ENCODE data around the gene CCT5. TPM values are rescaled to one million over a fixed set of nuclear protein-coding genes. Genes with fewer than 3 reads are reported as not detected.
"Not testable (repeated sequence)": the region's sequence is repeated elsewhere in the genome, so short reads cannot be mapped to it uniquely, and the experiment has no call there.

Gene CCT5
- total RNA-seq, 1 experiment from 2014 or later: 1,344 TPM

- DNase-seq (ENCODE audit: low read depth, low spot score): peak; percentile 71
- in situ Hi-C loops (cut with HindIII; ENCODE audit: low pct_unique_long_range_greater_than_20kb, low sequenced_read_pairs): no loop called here
Observed at GRCh38 chr5:10233505-10233904, 16.6 kb upstream of the CCT5 start.

DNA sequence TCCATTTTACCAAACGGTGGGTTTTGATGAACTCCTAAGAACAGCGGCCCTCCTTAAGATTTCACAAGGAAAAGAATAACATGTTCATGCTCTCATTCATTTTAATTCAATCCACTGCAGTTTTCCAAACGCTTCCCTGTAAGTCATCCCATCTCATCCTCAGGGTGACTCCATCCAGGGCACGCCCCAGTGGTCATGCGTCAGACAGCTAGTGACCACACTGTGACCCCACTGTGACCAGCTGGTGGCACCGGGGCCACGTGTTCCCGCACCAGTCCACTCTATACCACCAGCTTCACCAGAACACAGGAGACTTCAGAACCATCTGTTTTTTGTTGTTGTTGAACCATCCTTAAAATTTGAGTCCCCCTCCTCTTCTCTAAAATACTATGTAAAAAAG lies 14.7 kb upstream of the CCT5 start:
- DNase-seq (ENCODE audit: low read depth, low spot score): no peak
- in situ Hi-C loops (cut with HindIII; ENCODE audit: low pct_unique_long_range_greater_than_20kb, low sequenced_read_pairs): no loop called here

DNA sequence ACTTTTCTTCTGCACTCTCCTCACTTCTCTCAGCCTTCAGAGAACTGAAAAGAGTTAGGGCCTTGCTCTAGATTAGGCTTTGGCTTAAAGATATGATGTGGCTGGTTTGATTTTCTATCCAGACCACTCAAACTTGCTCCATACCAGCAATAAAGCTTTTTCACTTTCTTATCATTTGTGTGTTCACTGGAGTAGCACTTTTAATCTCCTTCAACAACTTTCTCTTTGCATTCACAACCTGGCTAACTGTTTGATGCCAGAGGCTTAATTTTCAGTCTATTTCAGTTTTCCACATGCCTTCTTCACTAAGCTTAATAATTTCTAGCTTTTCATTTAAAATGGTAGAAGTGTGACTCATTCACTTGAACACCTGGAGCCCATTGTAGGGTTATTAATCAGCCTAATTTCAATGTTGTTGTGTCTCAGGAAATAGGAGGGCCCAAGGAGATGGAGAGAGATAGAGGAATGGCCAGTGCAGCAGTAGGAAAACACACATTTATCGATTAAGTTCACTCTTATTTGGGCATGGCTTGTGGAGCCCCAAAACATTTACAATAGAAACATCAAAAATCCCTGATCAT lies 6.3 kb upstream of the CCT5 start:
- in situ Hi-C loops (cut with HindIII; ENCODE audit: low pct_unique_long_range_greater_than_20kb, low sequenced_read_pairs): no loop called here
- DNase-seq (ENCODE audit: low read depth, low spot score): no peak

GRCh38 chr5:10244342-10244944 lies 5.6 kb upstream of the CCT5 start:
- in situ Hi-C loops (cut with HindIII; ENCODE audit: low pct_unique_long_range_greater_than_20kb, low sequenced_read_pairs): no loop called here
- no peak for DNase-seq (ENCODE audit: low read depth, low spot score)

DNA sequence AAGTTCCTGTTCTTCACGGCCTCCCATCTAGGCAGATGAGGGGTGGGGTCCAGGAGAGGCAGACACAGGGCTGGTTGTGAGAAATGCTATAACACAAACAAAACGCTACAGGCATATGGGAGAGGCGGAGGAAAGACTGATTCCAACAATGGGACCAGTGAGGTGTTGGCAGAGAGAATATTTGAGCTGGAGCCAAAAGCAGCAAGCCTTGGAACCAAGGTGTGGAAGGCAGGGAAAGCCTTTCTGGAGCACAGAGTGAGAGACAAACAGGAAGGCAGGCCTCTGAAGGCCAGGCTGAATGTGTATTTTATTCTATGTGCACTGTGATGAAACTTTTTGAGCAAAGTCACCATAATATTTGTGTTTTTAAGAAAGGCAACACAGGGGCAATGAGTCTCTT lies 3.3 kb upstream of the CCT5 start:
- in situ Hi-C loops (cut with HindIII; ENCODE audit: low pct_unique_long_range_greater_than_20kb, low sequenced_read_pairs): no loop called here
- DNase-seq (ENCODE audit: low read depth, low spot score): no peak

DNA sequence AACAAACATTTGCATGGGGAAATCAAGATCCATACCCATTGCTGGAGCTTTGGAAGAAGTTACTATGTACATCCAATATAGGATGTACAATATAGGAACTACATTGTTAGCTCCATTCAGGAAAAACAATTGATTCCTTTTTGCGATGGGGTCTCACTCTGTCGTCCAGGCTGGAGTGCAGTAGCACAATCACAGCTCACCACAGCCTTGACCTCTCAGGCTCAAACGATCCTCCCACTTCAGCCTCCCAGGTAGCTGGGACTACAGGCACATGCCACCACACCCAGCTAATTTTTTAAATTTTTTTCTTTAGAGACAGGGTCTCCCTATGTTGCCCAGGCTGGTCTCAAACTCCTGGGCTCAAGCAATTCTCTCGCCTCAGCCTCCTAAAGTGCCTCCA lies 2.9 kb upstream of the CCT5 start:
- DNase-seq (ENCODE audit: low read depth, low spot score); in situ Hi-C loops (cut with HindIII; ENCODE audit: low pct_unique_long_range_greater_than_20kb, low sequenced_read_pairs): not testable (repeated sequence)

- no peak for DNase-seq (ENCODE audit: low read depth, low spot score)
- in situ Hi-C loops (cut with HindIII; ENCODE audit: low pct_unique_long_range_greater_than_20kb, low sequenced_read_pairs): no loop called here
Observed at GRCh38 chr5:10248378-10249260, 1.5 kb upstream of the CCT5 start.

DNA sequence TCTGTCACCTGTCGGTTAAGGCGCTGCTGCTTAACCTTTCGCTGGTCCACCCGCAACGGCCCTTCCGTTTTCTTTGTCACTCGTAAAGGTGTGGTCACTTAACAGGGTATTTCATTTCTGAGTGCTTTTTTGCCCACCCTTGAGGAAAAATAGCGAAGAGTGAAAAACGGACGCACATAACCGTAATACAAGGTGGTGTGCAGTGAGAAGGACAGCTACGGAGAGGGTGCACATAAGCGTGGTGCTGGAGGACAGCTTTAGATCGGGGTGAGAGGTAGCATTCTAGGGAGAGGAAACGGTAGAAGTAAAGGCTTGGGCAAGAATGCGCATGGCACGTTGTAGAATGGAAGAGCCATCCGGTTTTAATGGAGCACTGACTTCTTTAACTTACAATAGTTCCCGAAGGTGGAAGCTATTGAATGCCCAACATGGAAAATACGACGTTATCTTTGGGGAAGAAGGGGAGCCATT lies 761 bp downstream of the CCT5 start:
- DNase-seq (ENCODE audit: low read depth, low spot score): no peak
- in situ Hi-C loops (cut with HindIII; ENCODE audit: low pct_unique_long_range_greater_than_20kb, low sequenced_read_pairs): no loop called here

DNA sequence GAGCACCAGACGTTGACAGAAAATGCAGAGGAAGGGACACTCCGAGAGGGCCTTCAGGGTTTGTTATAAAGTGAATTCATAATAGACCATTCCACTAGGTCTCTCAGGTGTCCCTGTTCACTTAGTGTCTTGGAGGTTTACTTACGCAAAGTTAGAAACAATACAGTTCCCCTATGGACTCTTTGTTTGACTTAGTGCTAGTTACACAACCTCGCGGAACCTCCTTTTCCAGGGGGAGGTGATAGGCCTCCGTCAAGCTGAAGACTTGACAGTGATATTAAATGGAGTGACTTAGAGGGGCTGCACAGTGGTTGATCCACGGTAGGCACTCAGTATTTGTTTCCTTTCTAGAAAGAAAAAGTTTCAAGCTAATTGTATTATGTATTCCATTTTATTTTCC lies 1.3 kb downstream of the CCT5 start:
- DNase-seq (ENCODE audit: low read depth, low spot score): no peak
- in situ Hi-C loops (cut with HindIII; ENCODE audit: low pct_unique_long_range_greater_than_20kb, low sequenced_read_pairs): no loop called here

DNA sequence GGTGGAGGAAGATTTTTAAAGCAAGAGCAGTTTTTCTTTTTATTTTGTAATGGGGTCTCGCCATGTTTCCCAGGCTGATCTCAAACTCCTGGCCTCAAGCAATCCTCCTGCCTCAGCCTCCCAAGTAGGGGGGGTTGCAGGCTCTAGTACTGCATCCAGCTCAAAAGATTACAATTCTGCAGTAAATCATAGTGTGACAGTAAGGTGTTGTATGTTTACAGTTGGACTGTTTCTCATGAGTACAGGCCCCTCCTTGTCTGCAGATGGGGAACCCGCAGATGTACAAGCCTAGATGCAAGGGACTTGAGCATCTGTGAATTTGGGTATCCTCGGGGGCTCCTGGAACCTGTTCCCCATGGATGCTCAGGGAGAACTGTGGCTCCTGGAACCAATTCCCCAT lies 3.3 kb downstream of the CCT5 start:
- no peak for DNase-seq (ENCODE audit: low read depth, low spot score)
- in situ Hi-C loops (cut with HindIII; ENCODE audit: low pct_unique_long_range_greater_than_20kb, low sequenced_read_pairs): no loop called here

DNA sequence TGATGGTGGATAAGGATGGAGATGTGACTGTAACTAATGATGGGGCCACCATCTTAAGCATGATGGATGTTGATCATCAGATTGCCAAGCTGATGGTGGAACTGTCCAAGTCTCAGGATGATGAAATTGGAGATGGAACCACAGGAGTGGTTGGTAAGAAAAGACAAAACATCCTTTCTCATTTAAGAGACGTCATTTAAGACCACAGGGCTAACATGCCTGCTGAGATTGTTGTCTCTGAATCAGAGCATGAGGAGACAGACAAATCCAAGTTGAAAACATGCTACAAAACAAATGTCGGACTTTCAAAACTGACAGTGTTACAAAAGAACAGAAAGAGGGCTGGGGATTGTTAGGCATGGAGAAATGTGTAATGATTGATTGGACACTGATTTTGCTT lies 4.6 kb downstream of the CCT5 start:
- in situ Hi-C loops (cut with HindIII; ENCODE audit: low pct_unique_long_range_greater_than_20kb, low sequenced_read_pairs): no loop called here
- DNase-seq (ENCODE audit: low read depth, low spot score): peak; percentile 56

- in situ Hi-C loops (cut with HindIII; ENCODE audit: low pct_unique_long_range_greater_than_20kb, low sequenced_read_pairs): no loop called here
- no peak for DNase-seq (ENCODE audit: low read depth, low spot score)
Observed at GRCh38 chr5:10257870-10258269, 7.8 kb downstream of the CCT5 start.

DNA sequence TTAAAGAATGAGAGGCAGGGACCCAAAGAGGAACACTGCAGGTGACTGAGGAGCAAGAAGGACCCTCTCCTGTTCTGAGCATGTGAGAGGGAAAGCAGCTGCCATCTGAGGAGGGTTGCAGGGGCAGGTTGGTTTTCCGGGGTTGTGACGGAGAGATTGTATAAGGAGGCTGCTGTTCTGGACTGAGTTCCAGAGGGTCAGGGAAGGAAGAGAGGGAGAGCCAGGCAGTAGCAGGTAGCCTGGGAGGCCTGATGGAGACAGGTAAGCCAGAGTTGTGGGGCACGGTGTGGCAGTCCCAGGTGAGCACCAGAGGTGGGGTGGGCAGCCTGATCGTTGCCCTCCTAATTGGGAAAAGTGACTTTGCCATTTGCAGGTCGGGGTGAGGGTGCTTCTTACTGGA lies 9.8 kb downstream of the CCT5 start:
- in situ Hi-C loops (cut with HindIII; ENCODE audit: low pct_unique_long_range_greater_than_20kb, low sequenced_read_pairs): no loop called here
- no peak for DNase-seq (ENCODE audit: low read depth, low spot score)

DNA sequence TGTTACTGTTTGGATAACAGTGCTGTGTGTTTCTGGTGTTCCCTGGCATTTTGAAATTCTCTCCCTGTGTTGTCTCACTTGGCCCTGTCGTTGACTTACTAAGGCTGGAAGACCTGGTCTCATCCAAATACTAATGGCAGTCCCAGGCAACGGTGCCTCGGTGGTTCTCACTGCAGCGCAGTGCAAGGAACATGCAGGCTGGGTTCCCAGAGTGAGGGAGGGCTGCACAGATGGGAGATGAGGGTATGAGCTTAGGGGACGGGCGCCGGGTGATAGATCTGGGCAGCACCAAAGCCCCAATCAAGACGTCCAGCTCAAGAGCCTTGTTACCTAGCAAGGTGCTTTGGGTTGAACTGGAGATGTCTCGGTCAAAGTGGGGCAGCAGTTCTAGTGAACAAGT lies 11.0 kb downstream of the CCT5 start:
- no peak for DNase-seq (ENCODE audit: low read depth, low spot score)
- in situ Hi-C loops (cut with HindIII; ENCODE audit: low pct_unique_long_range_greater_than_20kb, low sequenced_read_pairs): no loop called here

DNA sequence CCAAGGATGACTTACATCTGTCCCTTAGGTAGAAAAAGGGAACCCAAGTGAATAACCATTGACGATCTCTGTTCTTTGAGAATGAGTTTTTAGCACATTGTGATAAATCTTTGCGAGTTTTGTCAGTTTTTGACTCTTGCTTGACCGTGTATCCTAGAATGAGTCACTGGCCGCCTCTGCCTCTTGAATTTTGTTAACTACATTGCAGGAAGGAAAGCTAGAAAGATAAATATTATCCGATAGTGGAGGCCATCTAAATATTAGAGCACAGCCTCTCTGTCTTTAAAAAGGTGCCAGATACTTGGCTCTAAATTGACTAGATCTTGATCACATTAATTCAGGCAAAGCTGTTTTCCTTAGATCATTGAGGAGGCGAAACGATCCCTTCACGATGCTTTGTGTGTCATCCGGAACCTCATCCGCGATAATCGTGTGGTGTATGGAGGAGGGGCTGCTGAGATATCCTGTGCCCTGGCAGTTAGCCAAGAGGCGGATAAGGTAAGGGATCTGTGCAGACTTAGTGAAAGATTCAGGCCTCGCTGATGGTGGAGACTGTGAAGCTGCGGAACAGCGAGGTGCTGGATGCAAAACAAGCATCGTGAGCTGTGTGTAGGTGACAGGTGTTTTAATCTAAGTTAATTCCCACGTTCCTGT lies 12.2 kb downstream of the CCT5 start:
- in situ Hi-C loops (cut with HindIII; ENCODE audit: low pct_unique_long_range_greater_than_20kb, low sequenced_read_pairs): no loop called here
- no peak for DNase-seq (ENCODE audit: low read depth, low spot score)

GRCh38 chr5:10262995-10263394 lies 12.9 kb downstream of the CCT5 start:
- in situ Hi-C loops (cut with HindIII; ENCODE audit: low pct_unique_long_range_greater_than_20kb, low sequenced_read_pairs): no loop called here
- DNase-seq (ENCODE audit: low read depth, low spot score): no peak

- in situ Hi-C loops (cut with HindIII; ENCODE audit: low pct_unique_long_range_greater_than_20kb, low sequenced_read_pairs): no loop called here
- no peak for DNase-seq (ENCODE audit: low read depth, low spot score)
Observed at GRCh38 chr5:10264604-10265003, 14.5 kb downstream of the CCT5 start.
